Smooth muscle cell (in vitro differentiated cells): ENCODE results near the gene GPR61. TPM values are rescaled to one million over a fixed set of nuclear protein-coding genes. Genes with fewer than 3 reads are reported as not detected.

Source experiments
- DNase-seq: peaks from one replicate; lab custom pipeline; 2025; ENCODE audit not compliant: unreplicated experiment; lab: John Stamatoyannopoulos, UW
- H2AFZ ChIP-seq: fragments of 200-600 bp; sonication (generic); 2 replicates; pipeline ENCODE4 v1.6.0; 2016; ENCODE audit warnings: antibody characterized with exemption, low read depth, mild to moderate bottlenecking
- H3F3A ChIP-seq: fragments of 200-600 bp; sonication (generic); 2 replicates; pipeline ENCODE4 v1.6.0; 2017; ENCODE audit warnings: antibody characterized with exemption, low read depth
- H3K27ac ChIP-seq: fragments of 200-600 bp; sonication (generic); 2 replicates; pipeline ENCODE4 v1.5.1; 2016; ENCODE audit warnings: low read depth, mild to moderate bottlenecking
- H3K27me3 ChIP-seq: fragments of 200-600 bp; sonication (generic); 2 replicates; pipeline ENCODE4 v1.6.1; 2016; ENCODE audit warnings: low read depth, mild to moderate bottlenecking
- H3K36me3 ChIP-seq: fragments of 200-600 bp; sonication (generic); 2 replicates; pipeline ENCODE4 v1.5.1; 2016; ENCODE audit warnings: low read depth
- H3K4me1 ChIP-seq: fragments of 200-600 bp; sonication (generic); 2 replicates; pipeline ENCODE4 v1.5.1; 2016; ENCODE audit warnings: low read depth
- H3K4me2 ChIP-seq: fragments of 200-600 bp; sonication (generic); 2 replicates; pipeline ENCODE4 v1.6.0; 2016; ENCODE audit warnings: mild to moderate bottlenecking
- H3K4me3 ChIP-seq: fragments of 200-600 bp; sonication (generic); 2 replicates; pipeline ENCODE4 v1.5.1; 2016; ENCODE audit warnings: mild to moderate bottlenecking
- H3K79me2 ChIP-seq: fragments of 200-600 bp; sonication (generic); 2 replicates; pipeline ENCODE4 v1.6.0; 2016; ENCODE audit warnings: low read depth, mild to moderate bottlenecking
- H3K9ac ChIP-seq: fragments of 200-600 bp; sonication (generic); 2 replicates; pipeline ENCODE4 v1.6.0; 2016; ENCODE audit warnings: low read depth
- H3K9me3 ChIP-seq: fragments of 200-600 bp; sonication (generic); replicated peaks from 2 replicates; pipeline ENCODE4 v1.5.1; 2016; ENCODE audit warnings: low read depth
- H4K20me1 ChIP-seq: fragments of 200-600 bp; sonication (generic); 2 replicates; pipeline ENCODE4 v1.6.0; 2016; ENCODE audit warnings: low read depth
- CTCF ChIP-seq: fragments of 200-600 bp; sonication (generic); IDR thresholded peaks from 2 replicates; pipeline ENCODE4 v1.5.1; 2017; ENCODE audit warnings: borderline replicate concordance, mild to moderate bottlenecking, antibody characterized with exemption; ENCODE audit not compliant: insufficient read depth, poor library complexity, severe bottlenecking
- WGBS: methylation state at CpG from one replicate; pipeline ENCODE4 v1.1.7; 2016; ENCODE audit warnings: low lambda C conversion rate; 5-methylcytosine and 5-hydroxymethylcytosine counted together
- polyA plus RNA-seq: library from polyadenylated mRNA; unstranded; fragments of >200 nt; fragmentation: Nextera tagmentation; extraction: Ambion mirVana; gene quantifications from 2 replicates; pipeline ENCODE4 v1.2.1, GENCODE V29; 2016
- total RNA-seq: library from RNA; depleted of rRNA; stranded (reverse); fragments of >200 nt; gene quantifications from 2 replicates; pipeline ENCODE4 v1.2.3, GENCODE V29; 2014

Gene GPR61
- total and polyA plus RNA-seq, 2 experiments from 2014 or later: 0.37 TPM; not detected in 1

GRCh38 chr1:109499081-109499480 lies 40.6 kb upstream of the GPR61 start:
- Histone ChIP-seq H3K9me3 (no peaks in the 10 kb centered on the region), H3K79me2 (peaks cover 8% of the 10 kb centered on the region), H3K36me3 (no peaks in the 10 kb centered on the region), H4K20me1 (peaks cover 17% of the 10 kb centered on the region), H3K4me3 (no peak overlapping the region), H3F3A (peaks cover 18% of the 10 kb centered on the region), H3K4me2 (no peak overlapping the region), H3K9ac (no peak overlapping the region), H3K4me1 (peaks cover 4% of the 10 kb centered on the region), H2AFZ (no peak overlapping the region), H3K27ac (no peak overlapping the region), H3K27me3 (no peaks in the 10 kb centered on the region)
- TF ChIP-seq CTCF: no peak
- DNase-seq: no peak
- WGBS: 88% methylated on average over 7 of the region's 7 CpGs

- Histone ChIP-seq H3K27me3 (no peaks in the 10 kb centered on the region), H3K4me2 (no peak overlapping the region), H3K4me1 (peaks cover under 1% of the 10 kb centered on the region), H4K20me1 (peaks cover 17% of the 10 kb centered on the region), H3K4me3 (no peak overlapping the region), H3K9ac (no peak overlapping the region), H3K27ac (no peak overlapping the region), H3K36me3 (no peaks in the 10 kb centered on the region), H3F3A (peaks cover 18% of the 10 kb centered on the region), H2AFZ (no peak overlapping the region), H3K9me3 (no peaks in the 10 kb centered on the region), H3K79me2 (peaks cover 3% of the 10 kb centered on the region)
- 58% methylated on average over 4 of the region's 4 CpGs for WGBS
- peak; percentile 34 for TF ChIP-seq CTCF
- DNase-seq: no peak
Measured at GRCh38 chr1:109499661-109500536, 39.8 kb upstream of the GPR61 start.

GRCh38 chr1:109500941-109501381 lies 38.7 kb upstream of the GPR61 start:
- Histone ChIP-seq H3K9ac (no peak overlapping the region), H3F3A (peaks cover 18% of the 10 kb centered on the region), H3K4me3 (no peak overlapping the region), H3K9me3 (no peaks in the 10 kb centered on the region), H3K4me2 (no peak overlapping the region), H3K36me3 (no peaks in the 10 kb centered on the region), H4K20me1 (peaks cover 17% of the 10 kb centered on the region), H3K27me3 (no peaks in the 10 kb centered on the region), H3K4me1 (no peaks in the 10 kb centered on the region), H2AFZ (no peak overlapping the region), H3K27ac (peak overlapping the region; percentile 11), H3K79me2 (no peaks in the 10 kb centered on the region)
- TF ChIP-seq CTCF: no peak
- DNase-seq: no peak
- 29% methylated on average over 5 of the region's 5 CpGs for WGBS
